Calu3 (cell line): ENCODE data around the gene KCNQ5. TPM values are rescaled to one million over a fixed set of nuclear protein-coding genes. Genes with fewer than 3 reads are reported as not detected.

Source experiments
- BruUV-seq: library from RNA; stranded (reverse); fragments of 400-500 nt; replicated peaks from 2 replicates; lab custom pipeline; 2021; lab: Mats Ljungman, UMichigan
- CTCF ChIA-PET: fragments of 300-600 bp; sonication (Branson Sonifier 250); formaldehyde crosslinking; loops from one replicate; lab custom pipeline; 2022; ENCODE audit warnings: antibody characterized with exemption; lab: Charles Lee
- DNase-seq: peaks from one replicate; pipeline ENCODE4 v3.0.0; 2022
- H3K27ac Mint-ChIP-seq: one replicate; pipeline ENCODE4 v1.8.0; 2022; ENCODE audit warnings: mixed read lengths; ENCODE audit not compliant: unreplicated experiment
- H3K27me3 Mint-ChIP-seq: one replicate; pipeline ENCODE4 v1.8.0; 2022; ENCODE audit warnings: mixed read lengths; ENCODE audit not compliant: unreplicated experiment
- H3K36me3 Mint-ChIP-seq: one replicate; pipeline ENCODE4 v1.8.0; 2022; ENCODE audit warnings: mild to moderate bottlenecking, moderate library complexity, mixed read lengths; ENCODE audit not compliant: insufficient read depth, unreplicated experiment
- H3K4me1 Mint-ChIP-seq: one replicate; pipeline ENCODE4 v1.8.0; 2022; ENCODE audit warnings: mild to moderate bottlenecking, low read depth, mixed read lengths; ENCODE audit not compliant: unreplicated experiment
- H3K4me3 Mint-ChIP-seq: one replicate; pipeline ENCODE4 v1.8.0; 2022; ENCODE audit warnings: mild to moderate bottlenecking, low read depth, moderate library complexity, mixed read lengths; ENCODE audit not compliant: unreplicated experiment
- H3K9me3 Mint-ChIP-seq: one replicate; pipeline ENCODE4 v1.8.0; 2022; ENCODE audit warnings: low read depth, mixed read lengths; ENCODE audit not compliant: unreplicated experiment
- intact Hi-C: fragments of 100-400 bp; cut with micrococcal nuclease; formaldehyde crosslinking; loops from one replicate; pipeline ENCODE4 v1.10.0; 2022; ENCODE audit not compliant: unreplicated experiment
- total RNA-seq: library from RNA; stranded (reverse); gene quantifications from 2 replicates; pipeline ENCODE4 v1.2.3, GENCODE V29; 2022
- TF ChIP-seq, protein P1 (sequence below): fragments of 200-600 bp; IDR thresholded peaks from one replicate; pipeline ENCODE4 v1.8.0; 2022; ENCODE audit warnings: antibody characterized with exemption; ENCODE audit not compliant: unreplicated experiment

The KCNQ5 gene
- total RNA-seq, 1 experiment from 2014 or later = not detected

DNA sequence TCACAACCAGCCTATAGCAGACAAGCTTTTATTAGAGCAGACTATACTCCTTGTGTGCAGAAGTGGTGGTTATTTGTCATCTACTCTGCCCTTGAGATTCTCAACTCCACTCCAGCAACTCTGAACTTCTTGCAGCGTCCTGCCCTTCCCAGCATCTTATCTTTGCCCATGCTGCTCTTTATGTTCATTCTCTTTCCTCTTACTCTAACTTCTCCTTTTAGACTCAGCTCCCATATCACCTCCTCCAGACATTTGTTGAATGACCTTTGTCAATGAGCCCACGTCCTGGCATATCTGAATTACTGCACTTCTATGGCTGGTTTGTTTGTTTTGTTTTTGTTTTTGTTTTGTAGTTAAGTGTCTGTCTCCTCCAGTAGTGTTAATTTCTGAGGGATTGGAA lies 81.2 kb downstream of the KCNQ5 start:
- no TSS peak for BruUV-seq
- intact Hi-C loops = no loop called here
- no peaks in the 10 kb centered on the region for H3K9me3 Mint-ChIP-seq
- no peaks in the 10 kb centered on the region for H3K4me1 Mint-ChIP-seq
- no peaks in the 10 kb centered on the region for H3K27me3 Mint-ChIP-seq
- TF ChIP-seq, protein P1, sequence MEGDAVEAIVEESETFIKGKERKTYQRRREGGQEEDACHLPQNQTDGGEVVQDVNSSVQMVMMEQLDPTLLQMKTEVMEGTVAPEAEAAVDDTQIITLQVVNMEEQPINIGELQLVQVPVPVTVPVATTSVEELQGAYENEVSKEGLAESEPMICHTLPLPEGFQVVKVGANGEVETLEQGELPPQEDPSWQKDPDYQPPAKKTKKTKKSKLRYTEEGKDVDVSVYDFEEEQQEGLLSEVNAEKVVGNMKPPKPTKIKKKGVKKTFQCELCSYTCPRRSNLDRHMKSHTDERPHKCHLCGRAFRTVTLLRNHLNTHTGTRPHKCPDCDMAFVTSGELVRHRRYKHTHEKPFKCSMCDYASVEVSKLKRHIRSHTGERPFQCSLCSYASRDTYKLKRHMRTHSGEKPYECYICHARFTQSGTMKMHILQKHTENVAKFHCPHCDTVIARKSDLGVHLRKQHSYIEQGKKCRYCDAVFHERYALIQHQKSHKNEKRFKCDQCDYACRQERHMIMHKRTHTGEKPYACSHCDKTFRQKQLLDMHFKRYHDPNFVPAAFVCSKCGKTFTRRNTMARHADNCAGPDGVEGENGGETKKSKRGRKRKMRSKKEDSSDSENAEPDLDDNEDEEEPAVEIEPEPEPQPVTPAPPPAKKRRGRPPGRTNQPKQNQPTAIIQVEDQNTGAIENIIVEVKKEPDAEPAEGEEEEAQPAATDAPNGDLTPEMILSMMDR = no peak
- no peak overlapping the region for H3K27ac Mint-ChIP-seq
- no peak overlapping the region for H3K4me3 Mint-ChIP-seq
- CTCF ChIA-PET = no interaction called here
- no peaks in the 10 kb centered on the region for H3K36me3 Mint-ChIP-seq
- DNase-seq = no peak

DNA sequence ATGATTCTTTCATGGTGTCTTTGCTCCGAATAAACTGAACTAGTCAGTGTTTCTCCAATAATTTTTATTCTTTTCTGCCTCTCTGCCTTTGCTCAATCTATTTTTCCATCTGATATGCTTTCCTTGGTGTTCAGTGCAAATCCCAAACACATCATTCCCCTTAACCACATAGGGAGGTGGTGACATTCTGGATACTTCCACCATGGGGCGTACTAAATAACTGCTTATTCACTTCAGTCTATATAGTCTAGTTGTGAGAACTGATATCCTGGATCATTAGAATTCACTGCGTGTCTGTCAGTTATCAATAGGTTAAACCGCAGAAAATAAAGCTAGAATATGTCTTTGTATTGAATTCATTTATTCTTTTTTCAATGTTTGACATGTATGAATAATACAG lies 83.1 kb downstream of the KCNQ5 start:
- BruUV-seq = no TSS peak
- CTCF ChIA-PET = no interaction called here
- DNase-seq = no peak
- Mint-ChIP-seq H3K9me3 (no peaks in the 10 kb centered on the region), H3K36me3 (no peaks in the 10 kb centered on the region), H3K27ac (no peak overlapping the region), H3K4me1 (no peaks in the 10 kb centered on the region), H3K27me3 (no peaks in the 10 kb centered on the region), H3K4me3 (no peak overlapping the region)
- TF ChIP-seq, protein P1 = no peak
- intact Hi-C loops = no loop called here

DNA sequence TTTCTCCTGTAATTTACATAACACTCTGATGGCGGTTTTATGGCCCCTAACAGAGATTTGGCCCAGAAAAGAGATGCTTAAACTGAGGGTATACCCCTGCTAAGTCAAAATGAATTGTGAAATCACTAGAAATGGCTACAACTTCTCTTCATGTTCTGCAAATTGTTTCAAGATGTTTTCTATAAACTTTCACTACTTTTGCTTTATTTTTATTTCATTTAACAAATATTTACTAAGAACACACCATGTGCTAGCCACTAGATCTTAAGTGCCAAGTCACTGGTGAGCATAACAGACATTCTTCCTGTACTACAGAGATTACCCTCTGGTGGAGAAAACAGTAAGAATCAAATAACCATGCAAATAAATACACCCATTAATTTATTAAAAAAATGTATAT lies 87.6 kb downstream of the KCNQ5 start:
- CTCF ChIA-PET = no interaction called here
- no peak for DNase-seq
- no peak overlapping the region for H3K27ac Mint-ChIP-seq
- H3K36me3 Mint-ChIP-seq = no peaks in the 10 kb centered on the region
- BruUV-seq = no TSS peak
- H3K27me3 Mint-ChIP-seq = no peaks in the 10 kb centered on the region
- H3K4me3 Mint-ChIP-seq = no peak overlapping the region
- TF ChIP-seq, protein P1 = no peak
- H3K9me3 Mint-ChIP-seq = peaks cover 4% of the 10 kb centered on the region
- intact Hi-C loops = no loop called here
- H3K4me1 Mint-ChIP-seq = no peaks in the 10 kb centered on the region

DNA sequence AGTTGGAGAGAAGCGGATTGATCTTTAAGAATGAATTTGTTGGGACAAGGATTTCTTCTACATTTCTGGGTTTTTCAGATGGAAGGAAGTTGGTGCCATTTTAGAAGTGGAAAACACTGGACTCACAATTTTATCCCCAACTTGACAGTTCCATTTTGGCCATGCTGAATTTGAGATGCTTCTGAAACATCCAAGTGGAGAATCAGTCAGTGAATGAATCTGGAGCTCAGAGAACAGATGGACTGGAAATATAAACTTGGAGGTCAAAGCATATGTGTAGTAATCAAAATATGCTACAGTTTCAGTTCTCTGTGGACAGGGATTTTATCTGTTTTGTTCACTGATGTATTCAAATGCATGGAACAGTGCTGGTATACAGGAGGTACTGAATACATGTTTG lies 89.9 kb downstream of the KCNQ5 start:
- intact Hi-C loops = no loop called here
- H3K4me1 Mint-ChIP-seq = no peaks in the 10 kb centered on the region
- H3K27me3 Mint-ChIP-seq = no peaks in the 10 kb centered on the region
- CTCF ChIA-PET = no interaction called here
- BruUV-seq = no TSS peak
- peaks cover 4% of the 10 kb centered on the region for H3K9me3 Mint-ChIP-seq
- no peak for DNase-seq
- TF ChIP-seq, protein P1 = no peak
- no peak overlapping the region for H3K4me3 Mint-ChIP-seq
- H3K27ac Mint-ChIP-seq = no peak overlapping the region
- no peaks in the 10 kb centered on the region for H3K36me3 Mint-ChIP-seq
